ENCODE measurements around the gene LTBP2. TPM values are rescaled to one million over a fixed set of nuclear protein-coding genes. Genes with fewer than 3 reads are reported as not detected.

LTBP2 gene
- total and polyA plus RNA-seq, 2 of the 13 experiments (the other 11 are each of a cell fraction or from before 2014, with no cell fraction given) = 0.20 to 0.41 TPM

DNA sequence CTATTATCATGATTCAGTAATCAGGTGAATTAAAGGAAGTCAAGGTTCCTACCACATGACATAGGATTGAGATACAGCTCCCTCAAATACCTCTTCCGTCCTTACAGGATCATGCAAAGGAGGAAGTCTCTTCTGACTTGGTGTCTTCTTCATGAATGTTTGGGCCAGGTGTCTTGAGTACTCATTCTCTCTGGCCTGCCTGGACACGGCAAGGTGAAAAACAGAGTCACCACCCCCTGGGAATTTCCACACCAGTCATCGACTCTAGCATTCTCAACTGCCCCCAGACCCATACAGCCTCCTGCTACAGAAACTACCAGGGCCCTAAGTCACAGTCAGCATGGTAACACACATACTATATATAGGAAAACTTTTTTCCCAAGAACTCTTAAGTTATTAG is 44.9 kb upstream of the LTBP2 start:
- Histone ChIP-seq H4K20me1 (ENCODE audit: insufficient read depth, low read length) (no peaks in the 10 kb centered on the region; the same call in 1 of the 2 replicates), H3K27ac (ENCODE audit: extremely low read length, insufficient read depth, low read length) (no peak overlapping the region), H3K4me1 (ENCODE audit: insufficient read depth, low read length) (no peaks in the 10 kb centered on the region), H3K79me2 (ENCODE audit: insufficient read depth, low read length) (no peaks in the 10 kb centered on the region), H3K4me2 (ENCODE audit: low read depth, low read length) (no peak overlapping the region), H3K9me3 (ENCODE audit: low read length) (no peaks in the 10 kb centered on the region), H3K9ac (ENCODE audit: insufficient read depth, low read depth, low read length) (no peak overlapping the region), H2AFZ (ENCODE audit: low read length) (no peak overlapping the region), H3K4me3 (replicated peaks in 1 of 3; ENCODE audit: insufficient read depth in 1 of 3, low read depth in 2 of 3, low read length in 3 of 3) (no peak overlapping the region), H3K36me3 (replicated peaks in 1 of 2; ENCODE audit: control insufficient read depth in 1 of 2, insufficient read depth in 2 of 2, low read length in 2 of 2) (peaks cover 0 to 9% of the 10 kb centered on the region in 2 experiments; a peak in 3 of 5 replicates), H3K27me3 (ENCODE audit: control insufficient read depth in 1 of 2, insufficient read depth in 2 of 2, low read length in 2 of 2) (no peaks in the 10 kb centered on the region)
- WGBS (ENCODE audit: low lambda C conversion rate) = 93% methylated on average over 3 of the region's 3 CpGs
- no peak for TF ChIP-seq CBFB (CRISPR knock-in tag; IDR thresholded peaks at IDR 0.05)
- TF ChIP-seq ZFY (CRISPR knock-in tag; IDR thresholded peaks at IDR 0.05) = no peak
- no peak for TF ChIP-seq ZNF780A (CRISPR knock-in tag; IDR thresholded peaks at IDR 0.05)
- TF ChIP-seq NFRKB (IDR thresholded peaks at IDR 0.05) = no peak
- TF ChIP-seq ZNF510 (CRISPR knock-in tag; IDR thresholded peaks at IDR 0.05; ENCODE audit: low read depth) = no peak
- no peak for TF ChIP-seq ZNF75D (CRISPR knock-in tag; IDR thresholded peaks at IDR 0.05; ENCODE audit: borderline replicate concordance)
- ATAC-seq = no peak
- ChIA-PET POLR2A (no interaction called here), CTCF (ENCODE audit: low intra/inter-chr PET ratio, low total read pairs) (no interaction called here)
- FAIRE-seq = no peak
- in situ Hi-C loops (cut with HindIII; ENCODE audit: extremely low pct_ligation_motif_present, low pct_unique_long_range_greater_than_20kb) (no loop called here), intact Hi-C loops (cut with micrococcal nuclease; ENCODE audit: unreplicated experiment) (no loop called here)
- no peak for DNase-seq (ENCODE audit: low spot score)
- BruUV-seq (replicated peaks) = no TSS peak

DNA sequence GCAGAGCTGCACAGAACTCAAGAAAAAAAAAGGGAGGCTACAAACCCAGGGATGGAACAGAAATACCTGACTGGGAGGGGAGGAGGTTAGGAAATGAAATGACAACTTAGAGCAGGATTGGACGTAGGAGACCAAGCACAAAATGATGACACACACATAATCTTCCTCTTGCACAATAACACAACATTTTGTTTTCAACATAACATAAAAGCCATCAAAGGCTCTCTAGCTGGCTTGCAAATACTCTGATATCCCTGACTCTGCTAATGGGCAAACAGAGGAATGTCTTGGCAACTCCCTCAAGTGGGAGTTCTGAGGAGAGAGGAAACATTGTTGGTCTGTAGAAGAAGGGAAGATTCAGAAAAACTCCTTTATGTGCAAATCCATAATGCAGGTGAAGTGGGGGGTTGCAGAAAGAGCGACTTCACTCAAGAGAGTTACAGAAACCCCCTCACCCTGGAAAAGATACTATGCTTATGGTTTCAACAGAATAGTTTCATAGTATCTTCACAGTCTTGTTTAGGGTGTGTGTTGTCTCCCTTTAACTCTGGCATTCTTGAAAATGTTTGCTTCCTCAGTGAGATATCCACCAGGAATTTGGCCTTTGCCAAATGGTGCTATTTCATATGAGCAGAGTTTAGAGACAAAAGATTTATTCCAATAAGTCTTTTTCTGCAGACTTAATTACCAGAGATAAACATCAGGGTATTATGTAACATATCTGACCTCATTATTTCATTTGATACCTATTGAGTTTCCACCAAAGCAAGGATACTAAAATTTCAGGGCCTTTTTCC is 43.8 kb upstream of the LTBP2 start:
- FAIRE-seq (no peak), ATAC-seq (no peak), DNase-seq (ENCODE audit: low spot score) (no peak)
- Histone ChIP-seq H3K27ac (ENCODE audit: extremely low read length, insufficient read depth, low read length) (no peak overlapping the region), H2AFZ (ENCODE audit: low read length) (no peak overlapping the region), H3K9me3 (ENCODE audit: low read length) (no peaks in the 10 kb centered on the region), H3K79me2 (ENCODE audit: insufficient read depth, low read length) (no peaks in the 10 kb centered on the region), H3K27me3 (ENCODE audit: control insufficient read depth in 1 of 2, insufficient read depth in 2 of 2, low read length in 2 of 2) (no peaks in the 10 kb centered on the region), H3K9ac (ENCODE audit: insufficient read depth, low read depth, low read length) (no peak overlapping the region), H4K20me1 (ENCODE audit: insufficient read depth, low read length) (no peaks in the 10 kb centered on the region), H3K4me2 (ENCODE audit: low read depth, low read length) (no peak overlapping the region), H3K4me1 (ENCODE audit: insufficient read depth, low read length) (no peaks in the 10 kb centered on the region), H3K4me3 (replicated peaks in 1 of 3; ENCODE audit: insufficient read depth in 1 of 3, low read depth in 2 of 3, low read length in 3 of 3) (no peak overlapping the region), H3K36me3 (replicated peaks in 1 of 2; ENCODE audit: control insufficient read depth in 1 of 2, insufficient read depth in 2 of 2, low read length in 2 of 2) (peaks cover 0 to 4% of the 10 kb centered on the region in 2 experiments; a peak in 3 of 5 replicates)
- TF ChIP-seq JDP2 (CRISPR knock-in tag; IDR thresholded peaks at IDR 0.05; ENCODE audit: borderline replicate concordance) = no peak
- peak; percentile 12 to 43; a peak in 1 of 4 replicates for TF ChIP-seq MAFK (conservative IDR thresholded peaks at IDR 0.05 in 1 of 2, IDR thresholded peaks at IDR 0.05 in 1 of 2; ENCODE audit: low read length in 2 of 2)
- no peak for TF ChIP-seq RARA (CRISPR knock-in tag; IDR thresholded peaks at IDR 0.05)
- no peak for TF ChIP-seq REXO4 (CRISPR knock-in tag; IDR thresholded peaks at IDR 0.05; ENCODE audit: borderline replicate concordance)
- TF ChIP-seq RBM39 (IDR thresholded peaks at IDR 0.05; ENCODE audit: low read depth, low read length, poor library complexity, severe bottlenecking) = no peak
- TF ChIP-seq, protein P1, sequence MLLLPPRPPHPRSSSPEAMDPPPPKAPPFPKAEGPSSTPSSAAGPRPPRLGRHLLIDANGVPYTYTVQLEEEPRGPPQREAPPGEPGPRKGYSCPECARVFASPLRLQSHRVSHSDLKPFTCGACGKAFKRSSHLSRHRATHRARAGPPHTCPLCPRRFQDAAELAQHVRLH (CRISPR knock-in tag; IDR thresholded peaks at IDR 0.05; ENCODE audit: borderline replicate concordance, low read depth) = no peak
- peak; percentile 58; the same call in 1 of the 2 replicates for TF ChIP-seq CEBPB (IDR thresholded peaks at IDR 0.05; ENCODE audit: borderline replicate concordance, low read depth, low read length)
- in situ Hi-C loops (cut with HindIII; ENCODE audit: extremely low pct_ligation_motif_present, low pct_unique_long_range_greater_than_20kb) = no loop called here
- intact Hi-C loops (cut with micrococcal nuclease; ENCODE audit: unreplicated experiment) = no loop called here
- no TSS peak for BruUV-seq (replicated peaks)
- 90% methylated on average over 2 of the region's 2 CpGs for WGBS (ENCODE audit: low lambda C conversion rate)
- CTCF ChIA-PET (ENCODE audit: low intra/inter-chr PET ratio, low total read pairs) = no interaction called here
- POLR2A ChIA-PET = no interaction called here

All from HepG2 (cell line).